GM18520 (cell line): ENCODE measurements around the gene KRT80.

Experiments used
- ATAC-seq: cut with Tn5 transposase; IDR thresholded peaks from one replicate; pipeline ENCODE4 v1.9.1; 2021; ENCODE audit not compliant: unreplicated experiment

KRT80 gene

DNA sequence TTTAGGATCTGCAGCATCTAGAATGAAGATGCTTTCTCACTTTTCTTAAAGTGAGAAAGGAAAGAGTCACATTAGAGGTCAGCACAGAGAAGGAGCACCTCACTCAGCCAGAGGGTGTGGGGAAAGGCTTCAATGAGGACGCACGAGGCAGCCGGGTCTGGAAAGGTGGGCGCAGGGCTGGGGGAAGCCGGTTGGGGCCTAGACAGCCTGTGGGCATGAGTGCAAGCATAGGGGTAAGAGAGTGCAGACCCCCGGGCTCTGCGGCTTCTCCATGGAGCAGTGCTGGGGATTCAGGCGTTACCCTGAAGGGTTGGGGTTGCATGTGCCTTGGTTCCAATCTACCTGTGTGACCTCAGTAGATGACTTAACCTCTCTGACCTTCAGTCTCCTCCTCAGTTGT lies 49.9 kb downstream of the KRT80 start:
- no peak for ATAC-seq

DNA sequence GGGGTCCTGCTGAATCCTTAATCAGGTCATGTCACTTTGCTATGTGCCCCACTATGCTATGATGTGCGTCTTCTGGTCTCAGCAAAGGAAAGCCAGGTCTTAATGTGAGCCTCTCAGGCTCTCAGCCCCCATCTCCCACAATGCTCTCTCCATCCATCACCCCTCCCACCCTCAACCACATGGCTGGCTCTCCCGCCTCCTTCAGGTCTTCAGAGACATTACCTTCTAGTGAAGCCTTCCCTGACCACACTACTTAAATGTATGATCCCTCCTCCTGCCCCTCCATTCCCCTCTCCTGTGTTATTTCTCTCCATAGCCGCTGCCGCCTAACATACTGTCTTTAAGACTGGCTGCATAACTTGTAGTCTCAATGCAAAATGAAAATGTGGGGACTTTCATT lies 50.5 kb downstream of the KRT80 start:
- no peak for ATAC-seq

DNA sequence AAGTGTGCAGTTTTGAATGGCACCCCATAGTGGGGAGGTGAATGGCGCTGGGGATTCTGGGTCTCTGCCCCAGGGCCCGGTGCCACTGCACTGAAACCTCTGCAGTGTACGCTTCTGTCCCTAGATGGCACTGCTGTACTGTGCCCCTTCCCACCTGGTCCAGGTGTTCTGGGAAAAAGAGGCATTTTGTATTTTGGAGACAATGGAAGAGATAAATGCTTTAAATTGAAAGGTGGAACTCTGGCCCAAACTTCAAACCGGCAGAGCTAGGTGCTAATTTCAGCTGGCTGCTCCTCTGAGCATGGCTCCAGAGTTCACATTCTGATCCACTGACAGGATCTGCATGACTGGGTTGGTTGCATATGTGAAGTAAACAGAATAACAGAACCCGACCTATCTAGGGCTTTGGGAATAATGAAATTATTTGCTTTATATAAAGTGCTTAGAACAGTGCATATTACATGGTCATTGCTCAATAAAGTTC lies 52.2 kb downstream of the KRT80 start:
- ATAC-seq, result no peak

DNA sequence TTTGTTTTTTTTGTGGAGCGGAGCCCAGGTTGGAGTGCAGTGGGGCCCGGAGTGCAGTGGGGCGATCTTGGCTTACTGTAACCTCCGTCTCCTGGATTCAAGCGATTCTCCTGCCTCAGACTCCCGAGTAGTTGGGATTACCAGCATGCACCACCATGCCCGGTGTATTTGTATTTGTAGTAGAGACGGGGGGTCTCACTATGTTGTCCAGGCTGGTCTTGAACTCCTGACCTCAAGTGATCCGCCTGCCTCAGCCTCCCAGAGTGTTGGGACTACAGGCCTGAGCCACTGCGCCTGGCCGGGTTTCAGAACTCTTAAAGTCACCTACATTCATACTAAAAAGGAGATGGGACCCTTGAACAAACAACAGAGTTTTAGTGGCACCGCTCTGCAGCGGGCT lies 52.7 kb downstream of the KRT80 start:
- no peak for ATAC-seq

DNA sequence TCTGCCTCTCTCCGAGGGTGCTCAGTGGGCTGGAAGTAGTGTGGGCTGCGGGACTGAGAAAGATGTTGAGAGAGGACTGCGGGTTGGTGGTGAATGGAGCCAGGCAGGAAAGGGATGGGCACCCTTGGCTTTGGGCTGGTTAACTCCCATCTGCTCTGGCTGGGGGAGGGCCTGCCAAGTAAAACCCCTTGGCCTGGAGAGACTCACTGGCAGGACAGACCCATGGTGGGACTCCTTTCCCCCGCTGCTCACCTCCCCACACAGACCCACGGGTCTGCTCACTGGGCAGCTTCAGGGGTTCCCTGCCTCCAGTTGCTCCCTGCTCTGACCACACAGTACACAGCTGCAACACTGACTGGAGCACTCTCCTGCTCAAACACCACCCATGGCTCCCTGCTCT lies 54.1 kb downstream of the KRT80 start:
- ATAC-seq, result no peak

DNA sequence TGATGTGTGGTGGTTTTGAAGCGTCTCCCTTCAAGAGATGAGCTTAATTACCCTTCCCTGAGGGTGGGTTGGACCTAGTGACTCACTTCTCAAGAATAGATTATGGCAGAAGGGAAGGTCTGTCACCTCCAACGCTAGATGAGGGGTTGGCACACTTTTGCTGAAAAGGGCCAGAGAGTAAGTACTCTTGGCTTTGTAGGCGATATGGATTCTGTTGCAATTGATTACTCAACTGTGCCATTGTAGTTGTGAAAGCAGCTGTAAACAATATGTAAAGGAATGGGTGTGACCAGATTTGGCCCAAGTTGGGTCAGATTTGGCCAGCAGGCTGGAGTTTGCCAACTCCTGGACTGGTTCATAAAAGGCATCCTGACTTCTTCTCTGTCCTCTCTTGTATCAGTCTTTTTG lies 59.1 kb downstream of the KRT80 start:
- ATAC-seq, result no peak

DNA sequence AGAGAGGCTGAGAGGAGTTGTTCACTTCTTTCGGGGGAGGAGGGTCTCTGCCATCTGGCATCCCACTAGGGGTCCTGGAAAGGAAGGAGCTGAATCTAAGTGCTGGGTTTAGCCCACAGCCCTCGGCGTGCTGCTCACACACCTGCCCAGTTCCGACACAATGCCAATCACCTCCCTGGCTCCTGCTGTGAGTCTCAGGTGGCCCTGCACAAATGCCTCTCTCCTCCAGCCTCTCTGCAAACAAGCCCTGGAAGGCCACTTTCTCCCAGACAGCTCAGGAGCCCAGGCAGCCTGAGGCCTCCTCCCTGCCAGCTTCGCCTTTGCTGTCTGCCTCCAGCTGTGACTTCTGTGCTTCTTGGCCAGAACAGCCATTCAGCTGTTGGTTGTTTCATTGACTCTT lies 61.1 kb downstream of the KRT80 start:
- ATAC-seq, result no peak

DNA sequence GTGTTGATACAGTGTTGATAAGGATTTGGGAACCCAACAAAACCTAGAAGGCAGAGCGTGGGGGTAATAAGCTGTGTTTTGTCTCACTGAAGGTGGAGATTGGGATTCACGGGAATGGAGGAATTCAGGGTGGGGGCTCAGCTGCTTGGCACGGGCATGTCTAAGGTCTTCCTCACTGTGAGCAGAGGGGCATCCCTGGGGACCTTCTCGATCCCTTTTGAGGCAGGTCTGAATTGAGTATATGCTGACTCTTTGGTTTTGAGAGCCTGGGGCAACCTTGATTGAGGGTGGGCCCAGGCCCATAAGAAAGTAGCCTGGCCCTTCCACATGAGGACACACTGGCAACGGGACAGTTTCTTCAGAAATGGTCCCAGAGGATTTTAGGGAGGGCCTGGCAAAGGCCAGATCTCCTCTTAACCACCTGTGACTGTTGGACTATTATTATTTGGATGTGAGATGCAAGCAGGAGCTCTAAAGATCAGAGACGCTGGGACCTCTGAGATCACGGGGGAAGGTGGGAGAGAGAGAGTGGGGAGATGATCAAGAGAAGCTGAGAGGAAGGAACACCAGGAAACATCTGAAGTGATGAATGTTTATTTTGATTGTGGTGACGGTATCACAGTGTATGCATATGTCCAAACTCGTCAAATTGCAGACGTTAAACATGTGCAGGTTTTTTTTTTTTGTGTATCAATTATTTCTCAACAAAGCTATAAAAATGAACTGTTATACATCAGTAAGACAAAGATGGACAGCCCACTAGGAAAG lies 63.9 kb downstream of the KRT80 start:
- no peak for ATAC-seq

DNA sequence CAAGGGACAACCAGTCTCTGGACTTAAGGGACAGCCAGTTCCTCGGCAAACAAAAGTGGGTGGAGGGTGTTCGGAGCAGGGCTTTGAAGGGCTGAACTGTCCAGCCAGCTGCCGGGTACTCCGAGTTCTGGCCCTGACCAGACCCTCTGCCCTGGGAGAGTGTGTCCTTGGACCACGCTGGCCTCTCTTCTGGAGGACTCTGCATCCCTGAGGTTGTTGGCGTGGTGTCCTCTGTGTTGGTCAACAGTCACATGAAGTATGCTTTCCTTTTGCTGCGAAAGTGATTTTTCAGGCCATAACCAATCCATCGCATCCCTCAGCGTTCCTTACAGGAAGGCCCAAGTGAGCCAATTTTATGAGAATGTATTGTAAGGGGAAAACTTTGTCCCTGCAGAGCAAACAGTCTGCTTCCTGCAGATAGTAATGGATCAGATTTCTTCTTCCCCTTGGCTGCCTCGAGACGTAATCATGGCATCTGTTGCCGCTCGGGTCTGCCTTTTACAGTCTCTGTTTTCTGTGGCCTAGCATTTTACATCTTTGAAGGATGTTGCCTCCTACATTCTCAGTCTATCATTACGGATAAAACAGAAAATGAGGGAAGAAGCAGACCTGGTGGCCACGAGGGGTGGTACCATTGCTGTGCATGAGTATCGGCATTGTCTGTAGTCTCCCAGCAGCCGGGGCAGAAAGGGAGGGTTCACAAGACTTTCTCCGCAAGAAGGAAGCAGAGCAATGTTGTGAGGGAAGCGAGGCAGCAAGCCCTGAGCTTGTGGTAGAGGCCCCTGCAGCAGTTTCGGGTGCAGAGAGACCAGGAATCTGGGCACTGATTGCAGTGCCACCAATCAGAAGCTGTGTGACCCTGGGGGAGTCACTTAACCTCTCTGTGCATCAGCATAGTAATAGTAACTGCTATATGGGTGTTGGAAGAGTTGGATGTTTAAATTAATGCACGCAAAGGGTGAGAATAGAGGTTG lies 64.9 kb downstream of the KRT80 start:
- no peak for ATAC-seq

DNA sequence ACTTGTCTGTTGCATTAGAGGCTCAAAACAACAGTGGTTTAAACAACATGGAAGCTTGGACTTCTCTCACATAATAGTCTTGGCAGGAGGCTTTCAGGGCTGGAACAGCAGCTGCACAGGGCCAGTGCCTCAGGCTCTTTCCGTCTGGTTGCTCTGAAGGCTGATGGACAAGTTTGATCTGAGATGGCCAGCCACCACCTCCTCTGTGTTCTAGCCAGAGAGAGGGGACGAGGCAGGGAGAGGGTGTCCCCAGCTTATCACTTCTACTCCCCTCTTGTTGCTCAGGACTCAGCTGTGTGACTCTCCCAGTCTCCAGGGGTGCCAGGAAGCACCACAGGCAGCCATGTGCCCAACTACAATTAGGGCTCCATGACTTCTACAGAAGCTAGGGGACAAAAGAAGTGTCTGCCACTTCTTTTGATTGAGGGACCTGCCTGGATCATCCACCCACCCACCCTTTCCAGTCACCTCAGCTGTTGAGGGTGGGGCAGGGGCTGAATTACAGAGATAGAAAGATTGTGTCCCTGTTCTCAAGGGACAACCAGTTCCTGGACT lies 65.7 kb downstream of the KRT80 start:
- no peak for ATAC-seq

DNA sequence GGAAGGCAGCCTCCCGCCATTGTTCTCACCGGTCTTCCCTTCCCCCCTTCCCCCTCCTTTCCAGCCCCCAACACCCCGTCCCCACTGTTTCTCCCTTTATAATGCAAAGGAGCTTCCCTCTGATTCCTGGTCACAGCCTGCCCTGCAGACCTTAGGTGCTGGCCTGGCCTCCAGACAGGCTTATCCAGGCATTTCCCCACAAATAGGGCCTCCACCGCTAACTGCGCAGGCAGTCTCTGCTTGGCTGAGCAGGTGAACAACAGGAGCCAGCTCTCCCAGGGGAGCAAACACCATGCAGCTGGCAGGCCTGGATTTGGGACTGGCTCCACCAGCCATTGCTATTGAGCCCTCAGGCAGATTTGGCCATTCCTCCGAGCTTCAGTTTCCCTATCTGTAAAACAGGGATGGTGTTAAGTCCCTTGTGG lies 66.3 kb downstream of the KRT80 start:
- ATAC-seq, result no peak

DNA sequence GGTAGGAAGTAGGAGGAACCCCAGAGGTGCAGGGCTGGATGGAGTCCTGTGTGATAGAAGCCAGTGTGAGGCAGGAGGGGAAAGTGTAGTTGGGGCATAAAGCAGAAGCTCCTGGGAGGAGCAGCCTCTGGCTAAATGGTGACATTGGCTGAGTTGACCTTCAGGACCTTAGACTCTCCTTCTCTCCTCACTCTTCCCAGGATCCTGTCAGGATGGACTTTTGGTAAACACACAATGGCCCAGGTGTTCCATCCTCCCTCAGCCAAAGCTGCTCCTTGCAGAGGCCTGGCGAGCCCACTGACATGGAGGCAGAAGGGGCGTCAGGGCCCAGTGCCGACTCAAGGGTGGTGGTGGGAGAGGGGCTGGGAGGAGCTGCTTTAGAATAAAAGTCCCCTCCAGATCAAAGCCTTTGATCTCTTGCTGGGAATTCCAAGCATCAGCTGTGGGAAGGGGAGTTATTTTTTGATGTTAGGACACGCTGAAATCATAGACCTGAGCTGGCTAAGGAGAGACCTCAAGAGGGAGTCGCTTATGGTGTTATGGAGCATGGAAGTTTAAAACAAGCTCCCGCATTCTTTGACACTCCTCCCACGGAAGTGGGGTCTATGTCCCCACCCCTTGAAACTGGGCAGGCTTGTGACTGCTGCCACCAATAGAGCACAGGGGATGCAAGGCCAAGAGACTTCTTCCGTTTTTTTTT lies 68.2 kb downstream of the KRT80 start:
- no peak for ATAC-seq

DNA sequence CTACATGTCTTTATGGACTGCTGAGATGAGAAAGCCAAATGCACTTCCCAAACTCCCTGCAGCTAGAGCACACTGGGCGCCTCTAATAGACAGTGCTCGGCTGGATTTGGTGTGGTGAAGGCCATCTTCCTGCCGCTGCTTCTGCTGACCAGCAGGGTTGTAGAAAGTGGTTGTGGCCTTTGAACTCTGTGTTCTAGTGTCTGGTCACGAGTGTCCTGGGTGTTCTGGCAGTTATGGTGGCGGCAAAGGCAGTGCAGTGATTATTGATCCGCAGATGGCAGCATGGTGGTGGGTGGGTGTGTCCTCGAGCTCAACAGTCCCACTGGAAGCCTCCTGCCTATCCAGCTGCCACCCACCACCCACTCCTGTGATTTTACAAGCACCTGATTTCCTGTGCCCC lies 68.9 kb downstream of the KRT80 start:
- no peak for ATAC-seq

DNA sequence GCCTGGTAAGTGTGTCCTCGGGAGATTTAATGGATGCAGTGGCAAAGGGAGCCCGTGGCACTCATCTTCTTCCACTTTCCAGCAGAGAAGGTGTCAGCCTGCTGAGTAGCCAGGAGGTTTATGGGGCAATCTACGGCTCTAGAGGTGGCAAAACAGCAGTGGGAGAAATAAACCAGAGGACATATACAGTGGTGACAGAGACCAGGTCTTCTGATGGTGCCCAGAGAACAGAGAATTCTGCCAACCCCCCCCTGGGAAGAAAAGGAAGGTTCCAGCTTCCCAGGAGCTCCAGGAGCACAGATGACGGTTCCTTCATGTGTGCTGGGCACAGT lies 69.3 kb downstream of the KRT80 start:
- no peak for ATAC-seq

DNA sequence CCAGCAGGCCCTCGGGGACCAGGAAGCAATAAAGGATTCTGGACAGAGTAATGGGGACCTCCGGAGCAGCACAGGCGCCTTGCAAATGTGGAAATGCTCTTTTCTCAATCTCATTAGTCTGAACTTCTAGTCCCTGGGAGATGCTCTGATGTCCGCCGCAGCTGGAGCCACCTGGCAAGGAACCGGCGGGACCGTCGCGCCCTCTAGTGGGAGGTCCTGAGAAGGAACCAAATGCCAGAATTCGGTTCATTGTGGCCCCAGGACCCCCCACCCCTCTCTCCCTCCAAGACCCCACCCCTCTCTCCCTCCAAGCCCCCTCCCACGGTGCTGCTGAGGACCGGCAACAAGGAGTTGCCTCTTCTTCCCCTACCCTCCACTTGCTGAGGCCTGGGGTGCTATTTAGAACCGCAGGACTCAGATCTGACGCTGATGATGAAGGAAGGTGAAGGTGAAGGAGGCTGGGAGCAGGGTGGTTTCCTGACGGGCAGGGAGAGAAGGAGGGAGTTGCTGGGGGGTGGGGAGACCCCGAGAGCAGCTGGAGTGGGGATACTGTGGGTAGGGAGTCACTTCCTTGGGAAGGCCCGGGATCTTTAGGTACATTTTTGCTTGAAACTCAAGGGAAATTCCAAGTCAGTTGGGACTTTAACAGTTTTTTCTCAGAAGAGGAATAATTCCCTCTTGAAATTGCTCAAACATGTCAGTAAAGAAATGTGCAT lies 69.8 kb downstream of the KRT80 start:
- no peak for ATAC-seq

DNA sequence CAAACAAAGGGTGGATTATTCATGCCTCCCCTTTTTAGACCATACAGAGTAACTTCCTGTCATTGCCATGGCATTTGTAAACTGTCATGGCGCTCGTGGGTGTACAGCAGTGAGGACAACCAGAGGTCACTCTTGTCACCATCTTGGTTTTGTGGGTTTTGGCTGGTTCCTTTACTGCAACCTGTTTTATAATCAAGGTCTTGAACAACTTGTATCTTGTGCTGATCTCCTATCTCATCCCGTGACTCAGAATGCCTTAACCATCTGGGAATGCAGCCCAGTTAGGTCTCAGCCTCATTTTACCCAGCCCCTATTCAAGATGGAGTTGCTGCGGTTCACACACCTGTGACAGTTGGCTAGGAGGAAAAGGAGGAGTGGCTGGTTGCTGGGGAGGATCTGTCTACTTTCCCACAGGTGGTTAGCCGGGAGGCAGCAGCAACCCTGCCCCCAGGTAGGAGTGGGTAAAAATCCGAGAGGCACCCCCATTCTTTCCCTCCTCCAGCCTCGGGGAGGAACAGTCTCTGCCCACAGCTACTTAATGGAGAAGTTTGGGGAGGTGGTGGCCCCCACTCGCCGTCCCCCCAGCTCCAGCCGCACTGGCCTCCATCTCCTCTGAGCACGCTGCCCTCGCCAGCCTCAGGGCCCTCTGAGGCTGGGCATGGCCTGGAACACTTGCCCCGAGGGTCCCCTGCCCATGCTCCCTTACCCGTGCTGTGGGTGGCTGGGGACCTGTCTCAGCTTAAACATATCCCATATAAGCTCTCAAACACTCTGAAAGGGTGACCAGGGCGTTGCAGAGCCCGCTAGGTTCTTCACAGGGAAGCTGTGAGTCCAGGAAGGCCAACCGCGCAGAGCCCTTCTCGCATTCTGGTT lies 70.6 kb downstream of the KRT80 start:
- no peak for ATAC-seq

DNA sequence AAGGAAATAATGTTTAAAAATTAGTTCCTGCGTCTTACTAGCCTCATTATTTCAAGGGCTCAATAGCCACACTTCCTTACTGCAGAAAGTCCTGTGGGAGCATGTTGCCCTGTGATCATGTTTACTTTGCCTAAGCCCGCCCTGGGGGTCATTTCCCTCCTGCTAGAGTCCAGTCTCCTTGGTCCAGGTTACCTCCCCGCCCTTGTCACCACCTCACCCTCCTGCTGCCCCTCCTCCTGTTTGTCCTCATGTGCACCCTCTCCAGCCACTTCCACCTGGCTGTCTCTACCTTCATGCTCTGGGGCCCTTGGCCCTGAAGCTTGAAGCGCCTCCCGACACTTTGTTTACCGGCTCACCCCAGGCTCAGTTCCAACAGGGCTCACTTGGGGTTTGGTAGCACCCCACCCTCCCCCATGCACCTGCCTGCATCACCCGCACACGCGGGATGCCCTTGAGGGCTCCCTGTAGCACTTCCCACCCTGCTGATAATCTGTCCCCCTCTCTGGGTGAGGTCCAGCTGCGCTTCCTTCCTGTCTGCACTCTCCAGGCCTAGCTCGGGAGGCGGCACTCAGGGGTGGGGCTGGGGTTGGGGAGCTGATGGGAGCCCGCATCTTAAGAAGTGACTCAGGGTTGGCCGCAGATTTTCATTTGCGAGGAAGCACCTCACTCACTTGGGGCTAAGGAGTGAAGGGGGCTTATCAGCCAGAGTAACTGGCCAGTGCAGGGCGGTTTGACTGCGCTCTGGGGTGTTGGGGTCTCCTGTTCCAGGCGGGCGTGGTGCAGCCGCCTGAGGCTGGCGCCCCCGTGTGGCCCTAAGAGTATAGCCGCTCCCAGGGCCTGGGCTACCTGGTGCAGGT lies 72.2 kb downstream of the KRT80 start:
- no peak for ATAC-seq
